IMR-90 (cell line): ENCODE data around the gene CSNK1D. TPM values are rescaled to one million over a fixed set of nuclear protein-coding genes. Genes with fewer than 3 reads are reported as not detected.

ENCODE experiments used
- ATAC-seq: fragments of 200-7000 bp; cut with Tn5 transposase; 2 replicates; pipeline ENCODE4 v1.9.1; 2020; ENCODE audit warnings: low read depth, mild to moderate bottlenecking, moderate library complexity
- BruUV-seq: library from RNA; stranded (reverse); fragments of 400-500 nt; replicated peaks from 2 replicates; lab custom pipeline; 2021; lab: Mats Ljungman, UMichigan
- CTCF ChIA-PET: fragments of 300-600 bp; formaldehyde crosslinking; extraction: SDS; loops from one replicate; lab custom pipeline; 2021; ENCODE audit warnings: antibody characterized with exemption; lab: Yijun Ruan, JAX
- POLR2A ChIA-PET: fragments of 300-600 bp; sonication (Branson Sonifier 250); formaldehyde crosslinking; loops from one replicate; lab custom pipeline; 2022; ENCODE audit warnings: antibody characterized with exemption; ENCODE audit not compliant: unreplicated experiment; lab: Charles Lee
- DNase-seq: peaks from one replicate; pipeline ENCODE4 v3.0.0; 2013
- H2AFZ ChIP-seq: replicated peaks from 2 replicates; pipeline ENCODE3; 2013; ENCODE audit warnings: low read length, mild to moderate bottlenecking; ENCODE audit not compliant: poor library complexity
- H2AK5ac ChIP-seq: 2 replicates; pipeline ENCODE4 v1.6.1; 2013; ENCODE audit warnings: low read depth, low read length, inconsistent platforms
- H2AK9ac ChIP-seq: replicated peaks from 2 replicates; pipeline ENCODE3; 2013; ENCODE audit warnings: mild to moderate bottlenecking, low read depth, low read length, moderate library complexity; ENCODE audit not compliant: poor library complexity
- H2BK120ac ChIP-seq: 2 replicates; pipeline ENCODE4 v1.6.1; 2013; ENCODE audit warnings: low read depth, low read length, inconsistent platforms
- H2BK15ac ChIP-seq: 3 replicates; pipeline ENCODE4 v1.6.1; 2013; ENCODE audit warnings: low read depth, low read length, inconsistent platforms
- H2BK20ac ChIP-seq: 2 replicates; pipeline ENCODE4 v1.6.1; 2013; ENCODE audit warnings: low read depth, mild to moderate bottlenecking, inconsistent platforms, low read length, moderate library complexity
- H2BK5ac ChIP-seq: 2 replicates; pipeline ENCODE4 v1.6.1; 2013; ENCODE audit warnings: mild to moderate bottlenecking, low read depth, low read length, inconsistent platforms; ENCODE audit not compliant: poor library complexity, severe bottlenecking
- H3K14ac ChIP-seq: replicated peaks from 2 replicates; pipeline ENCODE4 v1.6.1; 2013; ENCODE audit warnings: low read depth, low read length, inconsistent platforms
- H3K18ac ChIP-seq: 2 replicates; pipeline ENCODE4 v1.6.1; 2013; ENCODE audit warnings: low read depth, low read length, control low read depth
- H3K23ac ChIP-seq: 2 replicates; pipeline ENCODE4 v1.6.1; 2013; ENCODE audit warnings: low read depth, low read length, inconsistent platforms
- H3K27ac ChIP-seq: 2 replicates; pipeline ENCODE4 v1.5.1; 2013; ENCODE audit warnings: mild to moderate bottlenecking, control low read depth, low read length; ENCODE audit not compliant: insufficient read depth
- H3K27me3 ChIP-seq: 2 replicates; pipeline ENCODE4 v1.6.1; 2013; ENCODE audit warnings: low read length; ENCODE audit not compliant: control insufficient read depth, insufficient read depth
- H3K36me3 ChIP-seq: 2 replicates; pipeline ENCODE4 v1.6.1; 2013; ENCODE audit warnings: low read length, mixed read lengths; ENCODE audit not compliant: control insufficient read depth, insufficient read depth
- H3K4ac ChIP-seq: 2 replicates; pipeline ENCODE4 v1.6.1; 2013; ENCODE audit warnings: low read depth, low read length, inconsistent platforms
- H3K4me1 ChIP-seq: 2 replicates; pipeline ENCODE4 v1.6.1; 2013; ENCODE audit warnings: low read length, mixed read lengths; ENCODE audit not compliant: control insufficient read depth, insufficient read depth
- H3K4me2 ChIP-seq: 2 replicates; pipeline ENCODE4 v1.6.1; 2013; ENCODE audit warnings: low read depth, mild to moderate bottlenecking, control low read depth, low read length, moderate library complexity
- H3K4me3 ChIP-seq: 2 replicates; pipeline ENCODE4 v1.5.1; 2013; ENCODE audit warnings: low read depth, mild to moderate bottlenecking, control low read depth, low read length, moderate library complexity; ENCODE audit not compliant: insufficient read depth
- H3K56ac ChIP-seq: 2 replicates; pipeline ENCODE4 v1.6.1; 2013; ENCODE audit warnings: low read length, inconsistent platforms; ENCODE audit not compliant: insufficient read depth; ENCODE audit errors: extremely low read depth
- H3K79me1 ChIP-seq, 2 experiments: 2 replicates each; pipeline ENCODE4 v1.6.1; 2013; ENCODE audit warnings: low read length in 2 of 2, inconsistent platforms in 1 of 2, low read depth in 1 of 2
- H3K9ac ChIP-seq: 2 replicates; pipeline ENCODE4 v1.6.1; 2013; ENCODE audit warnings: low read depth, low read length, control low read depth
- H3K9me1 ChIP-seq: 2 replicates; pipeline ENCODE4 v1.6.1; 2013; ENCODE audit warnings: low read length, inconsistent platforms; ENCODE audit not compliant: insufficient read depth
- H3K9me3 ChIP-seq: 2 replicates; pipeline ENCODE4 v1.6.1; 2013; ENCODE audit warnings: low read length; ENCODE audit not compliant: control insufficient read depth, insufficient read depth
- H4K20me1 ChIP-seq: 2 replicates; pipeline ENCODE4 v1.6.1; 2013; ENCODE audit warnings: low read length, inconsistent platforms; ENCODE audit not compliant: insufficient read depth
- H4K5ac ChIP-seq: 2 replicates; pipeline ENCODE4 v1.6.1; 2013; ENCODE audit warnings: mild to moderate bottlenecking, low read depth, low read length, control low read depth
- H4K8ac ChIP-seq, 2 experiments: 2 replicates each; pipeline ENCODE4 v1.6.1; 2013; ENCODE audit warnings: low read depth in 2 of 2, low read length in 2 of 2, control low read depth in 1 of 2, inconsistent platforms in 1 of 2
- H4K91ac ChIP-seq: 2 replicates; pipeline ENCODE4 v1.6.1; 2013; ENCODE audit warnings: low read depth, low read length, inconsistent platforms; ENCODE audit not compliant: insufficient read depth
- BHLHE40 ChIP-seq: fragments of 150-350 bp; IDR thresholded peaks from 2 replicates; pipeline ENCODE4 v1.6.1; 2016; ENCODE audit warnings: mild to moderate bottlenecking, low read depth, low read length
- CEBPB ChIP-seq: IDR thresholded peaks from 2 replicates; pipeline ENCODE4 v1.6.1; 2012; ENCODE audit warnings: low read depth, low read length, improper control_type of control experiment
- CHD1 ChIP-seq: IDR thresholded peaks from 2 replicates; pipeline ENCODE4 v1.6.1; 2012; ENCODE audit warnings: low read depth, low read length, improper control_type of control experiment
- CTCF ChIP-seq: conservative IDR thresholded peaks from 2 replicates; pipeline ENCODE4 v1.5.1; 2012; ENCODE audit warnings: mild to moderate bottlenecking, low read depth, low read length, improper control_type of control experiment
- ELK1 ChIP-seq: fragments of 150-350 bp; IDR thresholded peaks from 2 replicates; pipeline ENCODE4 v1.6.1; 2016; ENCODE audit warnings: low read depth, mild to moderate bottlenecking, low read length, moderate library complexity, borderline replicate concordance
- FOS ChIP-seq: fragments of 150-350 bp; IDR thresholded peaks from 2 replicates; pipeline ENCODE4 v1.6.1; 2016; ENCODE audit warnings: low read depth, low read length
- MAFK ChIP-seq: IDR thresholded peaks from 2 replicates; pipeline ENCODE4 v1.6.1; 2012; ENCODE audit warnings: low read depth, low read length, improper control_type of control experiment
- MAZ ChIP-seq: IDR thresholded peaks from 2 replicates; pipeline ENCODE4 v1.6.1; 2012; ENCODE audit warnings: low read depth, mild to moderate bottlenecking, low read length, improper control_type of control experiment, moderate library complexity, borderline replicate concordance
- MXI1 ChIP-seq: IDR thresholded peaks from 2 replicates; pipeline ENCODE4 v1.6.1; 2012; ENCODE audit warnings: low read depth, mild to moderate bottlenecking, low read length, moderate library complexity, borderline replicate concordance
- NFE2L2 ChIP-seq: fragments of 150-350 bp; IDR thresholded peaks from 2 replicates; pipeline ENCODE4 v1.6.1; 2016; ENCODE audit warnings: low read depth, mild to moderate bottlenecking, low read length
- POLR2A ChIP-seq: IDR thresholded peaks from 2 replicates; pipeline ENCODE4 v1.6.1; 2012; ENCODE audit warnings: mild to moderate bottlenecking, low read depth, low read length
- RAD21 ChIP-seq: IDR thresholded peaks from 2 replicates; pipeline ENCODE4 v1.6.1; 2012; ENCODE audit warnings: low read length, improper control_type of control experiment
- RFX5 ChIP-seq: IDR thresholded peaks from 2 replicates; pipeline ENCODE4 v1.8.0; 2012; ENCODE audit warnings: low read depth, mild to moderate bottlenecking, low read length, moderate library complexity
- SMC3 ChIP-seq: fragments of 150-350 bp; IDR thresholded peaks from 2 replicates; pipeline ENCODE4 v1.6.1; 2016; ENCODE audit warnings: low read depth, mild to moderate bottlenecking, antibody characterized with exemption, low read length, moderate library complexity
- WGBS, 2 experiments: methylation state at CpG; one replicate each; pipeline versions ENCODE4 v1.1.5 to v1.1.7; 2013; ENCODE audit warnings: missing lambda C conversion rate in 2 of 2; ENCODE audit not compliant: insufficient read length in 1 of 2; ENCODE audit errors: extremely low coverage in 2 of 2; 5-methylcytosine and 5-hydroxymethylcytosine counted together
- dilution Hi-C: fragments of 300-500 bp; cut with HindIII; formaldehyde crosslinking; loops from one replicate; pipeline ENCODE4 v1.14.3; 2018; ENCODE audit warnings: low sequenced_read_pairs; ENCODE audit not compliant: unreplicated experiment
- in situ Hi-C: fragments of 300-500 bp; cut with MboI; formaldehyde crosslinking; loops from 3 replicates; pipeline ENCODE4 v1.14.3; 2019; ENCODE audit warnings: low sequenced_read_pairs, inconsistent platforms, mixed read lengths
- intact Hi-C: fragments of 100-400 bp; cut with micrococcal nuclease; formaldehyde crosslinking; loops from 2 replicates; pipeline ENCODE4 v1.10.0; 2022
- polyA plus RNA-seq, 3 experiments: library from polyadenylated mRNA; depleted of rRNA; stranded (reverse); fragments of >200 nt; gene quantifications; 2 replicates each; pipeline ENCODE4 v1.2.3, GENCODE V29; 2012; ENCODE audit warnings: low replicate concordance in 1 of 3
- total RNA-seq: library from RNA; depleted of rRNA; stranded (reverse); fragments of >200 nt; gene quantifications from 2 replicates; pipeline ENCODE4 v1.2.3, GENCODE V29; 2012

Gene CSNK1D
- total and polyA plus RNA-seq, 2 of the 4 experiments (the other 2 are of a cell fraction), result 47.1 to 186 TPM

GRCh38 chr17:82215095-82215971, 58.2 kb downstream of the CSNK1D start:
- peaks cover 47% of the 10 kb centered on the region for H3K4me1 ChIP-seq
- peak overlapping the region; percentile 100 for H2BK20ac ChIP-seq
- CTCF ChIA-PET, result interaction anchor here (1.6 kb wide), 1 partner anchor 9 kb away, joined by 5 read pairs; no protein-coding TSS in a partner anchor
- no peak overlapping the region for H3K9ac ChIP-seq
- H2AK5ac ChIP-seq, result peak overlapping the region; percentile 100
- peak overlapping the region; percentile 100 for H2AK9ac ChIP-seq
- H4K8ac ChIP-seq, result peak overlapping the region; percentile 75 to 98
- 0 out of 2 replicates have a peak overlapping the region, but pooled peaks have one; percentile 59 for H3K23ac ChIP-seq
- H2BK120ac ChIP-seq, result peak overlapping the region; percentile 100
- ATAC-seq (no peak), DNase-seq (no peak)
- no peak overlapping the region for H3K4me3 ChIP-seq
- WGBS, 2 experiments, result 70% methylated on average over 12 of the region's 25 CpGs; no CpG with 5 or more reads in 1 of the 2 experiments
- no peaks in the 10 kb centered on the region for H3K9me3 ChIP-seq
- intact Hi-C loops, result no loop called here
- BruUV-seq, result no TSS peak
- peak overlapping the region; percentile 84 for H2AFZ ChIP-seq
- H4K5ac ChIP-seq, result peak overlapping the region; percentile 99; the same call in 1 of the 2 replicates
- TF ChIP-seq CTCF, result no peak
- no peak for TF ChIP-seq NFE2L2
- TF ChIP-seq MAZ, result no peak
- no peak for TF ChIP-seq FOS
- TF ChIP-seq RAD21, result no peak
- TF ChIP-seq RFX5, result no peak
- TF ChIP-seq MAFK, result no peak
- TF ChIP-seq MXI1, result no peak
- TF ChIP-seq SMC3, result no peak
- no peak for TF ChIP-seq POLR2A
- TF ChIP-seq CHD1, result no peak
- no peak for TF ChIP-seq CEBPB
- no peak for TF ChIP-seq ELK1
- no peak for TF ChIP-seq BHLHE40
- 0 out of 2 replicates have a peak overlapping the region, but pooled peaks have one; percentile 10 for H3K56ac ChIP-seq
- in situ Hi-C loops, result no loop called here
- H3K27ac ChIP-seq, result peak overlapping the region; percentile 100
- H4K91ac ChIP-seq, result peak overlapping the region; percentile 100
- H3K36me3 ChIP-seq, result no peaks in the 10 kb centered on the region
- H3K14ac ChIP-seq, result peak overlapping the region; percentile 100; the same call in 1 of the 2 replicates
- peak overlapping the region; percentile 100 for H2BK15ac ChIP-seq
- peak overlapping the region; percentile 100 for H2BK5ac ChIP-seq
- no peak overlapping the region for H3K4me2 ChIP-seq
- dilution Hi-C loops, result no loop called here
- POLR2A ChIA-PET, result no interaction called here
- no peak overlapping the region; the same call in 1 of the 2 replicates for H3K18ac ChIP-seq
- no peaks in the 10 kb centered on the region for H4K20me1 ChIP-seq
- peak overlapping the region; percentile 100 for H3K4ac ChIP-seq
- peaks cover 37% of the 10 kb centered on the region for H3K9me1 ChIP-seq
- H3K79me1 ChIP-seq, result peaks cover 29 to 80% of the 10 kb centered on the region in 2 experiments; a peak in 3 of 4 replicates
- no peaks in the 10 kb centered on the region for H3K27me3 ChIP-seq
